H9 (cell line): ENCODE data around the gene CHID1. TPM values are rescaled to one million over a fixed set of nuclear protein-coding genes. Genes with fewer than 3 reads are reported as not detected.

Experiments
- DNase-seq: peaks from one replicate; pipeline ENCODE4 v3.0.0-alpha.2; 2017
- H2AFZ ChIP-seq: one replicate; pipeline ENCODE4 v1.6.1; 2013; ENCODE audit warnings: mild to moderate bottlenecking, low read length, control low read depth, moderate library complexity
- H2AK5ac ChIP-seq: 2 replicates; pipeline ENCODE4 v1.6.1; 2013; ENCODE audit warnings: low read length, control low read depth, mixed read lengths; ENCODE audit not compliant: insufficient read length
- H2BK120ac ChIP-seq: one replicate; pipeline ENCODE4 v1.6.1; 2013; ENCODE audit warnings: low read depth, mild to moderate bottlenecking, low read length, control low read depth, inconsistent platforms; ENCODE audit not compliant: poor library complexity, severe bottlenecking
- H2BK12ac ChIP-seq: 2 replicates; pipeline ENCODE4 v1.6.1; 2013; ENCODE audit warnings: low read length, control low read depth, mixed read lengths, low read depth; ENCODE audit not compliant: insufficient read length
- H2BK15ac ChIP-seq: 2 replicates; pipeline ENCODE4 v1.6.1; 2013; ENCODE audit warnings: low read depth, low read length, control low read depth
- H2BK20ac ChIP-seq: one replicate; pipeline ENCODE4 v1.6.1; 2013; ENCODE audit warnings: low read depth, mild to moderate bottlenecking, low read length, control low read depth, inconsistent platforms; ENCODE audit not compliant: poor library complexity, severe bottlenecking
- H2BK5ac ChIP-seq: 2 replicates; pipeline ENCODE4 v1.6.1; 2013; ENCODE audit warnings: low read length, control low read depth, mixed read lengths; ENCODE audit not compliant: insufficient read length
- H3K14ac ChIP-seq: 2 replicates; pipeline ENCODE4 v1.6.1; 2013; ENCODE audit warnings: low read length, control low read depth; ENCODE audit not compliant: insufficient read depth
- H3K18ac ChIP-seq: 2 replicates; pipeline ENCODE4 v1.6.1; 2013; ENCODE audit warnings: low read depth, mild to moderate bottlenecking, mixed read lengths, low read length, control low read depth; ENCODE audit not compliant: insufficient read length
- H3K23ac ChIP-seq: 2 replicates; pipeline ENCODE4 v1.6.1; 2013; ENCODE audit warnings: low read length, control low read depth, mixed read lengths, low read depth; ENCODE audit not compliant: insufficient read length
- H3K23me2 ChIP-seq: 2 replicates; pipeline ENCODE4 v1.6.1; 2013; ENCODE audit warnings: low read depth, mild to moderate bottlenecking, mixed read lengths, low read length, control low read depth; ENCODE audit not compliant: insufficient read length, poor library complexity, severe bottlenecking
- H3K27ac ChIP-seq: 2 replicates; pipeline ENCODE4 v1.5.1; 2013; ENCODE audit warnings: low read length, control low read depth, mixed read lengths, low read depth; ENCODE audit not compliant: insufficient read length
- H3K27me3 ChIP-seq: 2 replicates; pipeline ENCODE4 v1.6.1; 2013; ENCODE audit warnings: low read length, control low read depth, inconsistent platforms; ENCODE audit not compliant: insufficient read depth
- H3K4ac ChIP-seq: 2 replicates; pipeline ENCODE4 v1.6.1; 2013; ENCODE audit warnings: low read depth, mild to moderate bottlenecking, control low read depth, inconsistent platforms, low read length, moderate library complexity
- H3K4me1 ChIP-seq: 2 replicates; pipeline ENCODE4 v1.6.1; 2013; ENCODE audit warnings: low read length, control low read depth, inconsistent platforms; ENCODE audit not compliant: insufficient read depth
- H3K4me2 ChIP-seq: 2 replicates; pipeline ENCODE4 v1.6.1; 2013; ENCODE audit warnings: low read length, control low read depth, mixed read lengths; ENCODE audit not compliant: insufficient read length, insufficient read depth
- H3K56ac ChIP-seq: 2 replicates; pipeline ENCODE4 v1.6.1; 2013; ENCODE audit warnings: low read depth, mild to moderate bottlenecking, mixed read lengths, low read length, control low read depth; ENCODE audit not compliant: insufficient read length
- H3K79me1 ChIP-seq: 2 replicates; pipeline ENCODE4 v1.6.1; 2013; ENCODE audit warnings: low read depth, mild to moderate bottlenecking, moderate library complexity, low read length, control low read depth, inconsistent platforms; ENCODE audit not compliant: insufficient read depth, poor library complexity, severe bottlenecking
- H3K79me2 ChIP-seq: 2 replicates; pipeline ENCODE4 v1.6.1; 2013; ENCODE audit warnings: low read length, control low read depth, inconsistent platforms; ENCODE audit not compliant: insufficient read depth
- H3K9ac ChIP-seq: 2 replicates; pipeline ENCODE4 v1.6.1; 2013; ENCODE audit warnings: low read length, control low read depth, mixed read lengths; ENCODE audit not compliant: insufficient read length; ENCODE audit errors: extremely low read depth
- H3K9me3 ChIP-seq: one replicate; pipeline ENCODE4 v1.6.1; 2013; ENCODE audit warnings: low read depth, low read length, inconsistent platforms; ENCODE audit not compliant: control insufficient read depth
- H3T11ph ChIP-seq: one replicate; pipeline ENCODE4 v1.6.1; 2013; ENCODE audit warnings: mild to moderate bottlenecking, low read length, control low read depth, inconsistent platforms
- H4K20me1 ChIP-seq: one replicate; pipeline ENCODE4 v1.6.1; 2013; ENCODE audit not compliant: control insufficient read depth, insufficient read length, insufficient read depth
- H4K5ac ChIP-seq: 2 replicates; pipeline ENCODE4 v1.6.1; 2013; ENCODE audit warnings: low read depth, mild to moderate bottlenecking, mixed read lengths, low read length, control low read depth; ENCODE audit not compliant: insufficient read length
- H4K8ac ChIP-seq: replicated peaks from 2 replicates; pipeline ENCODE4 v1.6.1; 2013; ENCODE audit warnings: low read length, control low read depth, mixed read lengths, low read depth; ENCODE audit not compliant: insufficient read length
- H4K91ac ChIP-seq: 2 replicates; pipeline ENCODE4 v1.6.1; 2013; ENCODE audit warnings: low read depth, mild to moderate bottlenecking, moderate library complexity, mixed read lengths, low read length, control low read depth; ENCODE audit not compliant: insufficient read length
- H3K27ac Mint-ChIP-seq, 3 experiments: 2 replicates in 2 of 3; 3 replicates in 1 of 3; pipeline ENCODE4 v1.8.0; 2020 to 2021; ENCODE audit warnings: mixed read lengths in 3 of 3, mild to moderate bottlenecking in 1 of 3, moderate library complexity in 1 of 3
- H3K27me3 Mint-ChIP-seq: 2 replicates; pipeline ENCODE4 v1.8.0; 2021; ENCODE audit warnings: low read depth, mild to moderate bottlenecking, moderate library complexity, mixed read lengths
- H3K36me3 Mint-ChIP-seq, 3 experiments: 2 replicates in 2 of 3; 3 replicates in 1 of 3; pipeline ENCODE4 v1.8.0; 2020 to 2021; ENCODE audit warnings: low read depth in 3 of 3, mixed read lengths in 3 of 3; ENCODE audit not compliant: insufficient read depth in 1 of 3
- H3K4me1 Mint-ChIP-seq, 2 experiments: 2 replicates each; pipeline ENCODE4 v1.8.0; 2020; ENCODE audit warnings: mixed read lengths in 2 of 2
- H3K4me3 Mint-ChIP-seq, 2 experiments: 2 replicates in 1 of 2; 3 replicates in 1 of 2; pipeline ENCODE4 v1.8.0; 2020 to 2021; ENCODE audit warnings: mild to moderate bottlenecking in 2 of 2, mixed read lengths in 2 of 2, moderate library complexity in 1 of 2
- H3K9me3 Mint-ChIP-seq, 2 experiments: 2 replicates in 1 of 2; 3 replicates in 1 of 2; pipeline ENCODE4 v1.8.0; 2020; ENCODE audit warnings: mild to moderate bottlenecking in 2 of 2, mixed read lengths in 2 of 2, moderate library complexity in 1 of 2
- CTCF ChIP-seq: fragments of 200-600 bp; sonication (generic); conservative IDR thresholded peaks from 3 replicates; pipeline ENCODE4 v1.8.0; 2021; ENCODE audit warnings: antibody characterized with exemption, mild to moderate bottlenecking
- WGBS: extraction: QIAGEN DNeasy Blood & Tissue Kit; methylation state at CpG from one replicate; pipeline ENCODE4 v1.1.7; 2013; ENCODE audit warnings: missing lambda C conversion rate, low lambda C conversion rate, mixed read lengths; ENCODE audit not compliant: insufficient read length; ENCODE audit errors: extremely low coverage; 5-methylcytosine and 5-hydroxymethylcytosine counted together
- total RNA-seq: library from RNA; stranded (reverse); gene quantifications from 2 replicates; pipeline ENCODE4 v1.2.1, GENCODE V29; 2021

Gene CHID1
- total RNA-seq, 1 experiment from 2014 or later = 89.4 TPM

DNA sequence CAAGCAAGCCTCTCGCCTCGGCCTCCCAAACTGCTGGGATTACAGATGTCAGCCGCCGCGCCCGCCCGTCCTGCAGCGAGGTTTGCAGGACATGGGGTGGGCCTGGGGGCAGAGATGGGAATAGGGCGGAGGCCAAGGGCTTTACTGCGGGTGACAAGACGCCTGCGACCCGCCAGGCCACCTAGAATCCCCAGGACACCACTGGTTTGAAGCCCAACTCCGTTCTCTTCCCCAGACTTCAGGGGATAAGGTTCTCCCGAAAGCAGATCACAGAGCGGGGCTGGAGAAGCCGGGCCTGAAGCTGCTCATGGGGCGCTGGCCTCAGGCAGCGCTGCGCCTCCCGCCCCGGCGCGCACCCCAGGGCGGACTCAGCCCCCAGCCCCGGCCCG, 68.6 kb downstream of the CHID1 start:
- Histone ChIP-seq H4K20me1 (peaks cover 6% of the 10 kb centered on the region), H3K9me3 (no peaks in the 10 kb centered on the region), H3K27ac (no peak overlapping the region), H3K23ac (no peak overlapping the region), H2BK12ac (no peak overlapping the region), H3T11ph (no peak overlapping the region), H3K79me2 (no peaks in the 10 kb centered on the region; the same call in 1 of the 2 replicates), H3K4ac (no peak overlapping the region), H3K27me3 (no peaks in the 10 kb centered on the region), H3K18ac (no peak overlapping the region), H2BK20ac (no peak overlapping the region), H3K79me1 (peaks cover 2% of the 10 kb centered on the region), H3K4me2 (peak overlapping the region; percentile 66), H3K4me1 (peaks cover 2% of the 10 kb centered on the region; the same call in 1 of the 2 replicates), H2BK5ac (no peak overlapping the region), H4K5ac (no peak overlapping the region), H3K9ac (peak overlapping the region; percentile 80), H2BK15ac (no peak overlapping the region), H2BK120ac (no peak overlapping the region), H2AFZ (no peak overlapping the region), H3K14ac (peak overlapping the region; percentile 20; the same call in 1 of the 2 replicates), H4K91ac (no peak overlapping the region), H3K23me2 (peaks cover 12% of the 10 kb centered on the region), H4K8ac (no peak overlapping the region), H2AK5ac (no peak overlapping the region), H3K56ac (no peak overlapping the region)
- no CpG with 5 or more reads among the region's 27 CpGs for WGBS
- H3K36me3 Mint-ChIP-seq = peaks cover 5 to 41% (median 37%) of the 10 kb centered on the region in 3 experiments; a peak in 6 of 7 replicates
- H3K4me3 Mint-ChIP-seq = peak overlapping the region; percentile 84 to 91
- no peak for TF ChIP-seq CTCF
- no peak for DNase-seq
- H3K27me3 Mint-ChIP-seq = peaks cover 2% of the 10 kb centered on the region; the same call in 1 of the 2 replicates
- peaks cover 17 to 38% of the 10 kb centered on the region in 2 experiments for H3K4me1 Mint-ChIP-seq
- H3K27ac Mint-ChIP-seq = peak overlapping the region in 1 of 3 experiments; percentile 93; a peak in 3 of 7 replicates
- H3K9me3 Mint-ChIP-seq = no peaks in the 10 kb centered on the region
